Endothelial cell of umbilical vein (primary cell): Measurements from ENCODE around the gene PRAF2. TPM values are rescaled to one million over a fixed set of nuclear protein-coding genes. Genes with fewer than 3 reads are reported as not detected.
A peak's percentile ranks its signal among the peaks of the same experiment; 100 is the strongest.

ENCODE experiments used
- BruUV-seq: library from RNA; stranded (reverse); fragments of 400-500 nt; replicated peaks from 2 replicates; lab custom pipeline; 2021; lab: Mats Ljungman, UMichigan
- CTCF ChIA-PET: fragments of 300-600, 350-600 bp; sonication (Branson Sonifier 250); formaldehyde crosslinking; loops from one replicate; lab custom pipeline; 2021; ENCODE audit warnings: antibody characterized with exemption, inconsistent platforms; lab: Charles Lee
- POLR2A ChIA-PET: fragments of 300-600, 350-600 bp; sonication (Branson Sonifier 250); formaldehyde crosslinking; loops from one replicate; lab custom pipeline; 2021; ENCODE audit warnings: antibody characterized with exemption, inconsistent platforms; lab: Charles Lee
- DNase-seq: peaks from one replicate; pipeline ENCODE4 v3.0.0-alpha.2; 2011; ENCODE audit warnings: low read depth, low spot score
- FAIRE-seq: peaks from 2 replicates; lab custom pipeline; 2011; peaks lifted over from hg19 to GRCh38; lab: Jason Lieb, UNC
- H2AFZ ChIP-seq: 2 replicates; pipeline ENCODE4 v1.6.0; 2012; ENCODE audit warnings: low read depth, low read length, control low read depth, inconsistent platforms
- H3K27ac ChIP-seq: 2 replicates; pipeline ENCODE4 v1.5.1; 2011; ENCODE audit warnings: low read depth, mild to moderate bottlenecking, control low read depth, low read length, moderate library complexity; ENCODE audit not compliant: insufficient read depth
- H3K27me3 ChIP-seq, 2 experiments: 2 replicates each; pipeline versions ENCODE4 v1.6.0 to v1.6.1; 2011; ENCODE audit warnings: low read length in 2 of 2, mixed read lengths in 1 of 2; ENCODE audit not compliant: control insufficient read depth in 2 of 2, insufficient read depth in 2 of 2
- H3K36me3 ChIP-seq, 2 experiments: 2 replicates in 1 of 2; 3 replicates in 1 of 2; pipeline ENCODE4 v1.5.1; 2011; ENCODE audit warnings: low read length in 2 of 2, mild to moderate bottlenecking in 1 of 2, moderate library complexity in 1 of 2; ENCODE audit not compliant: control insufficient read depth in 2 of 2, insufficient read depth in 2 of 2; ENCODE audit errors: extremely low read depth in 1 of 2
- H3K4me1 ChIP-seq: 3 replicates; pipeline ENCODE4 v1.5.1; 2011; ENCODE audit warnings: mild to moderate bottlenecking, low read length; ENCODE audit not compliant: control insufficient read depth, insufficient read depth; ENCODE audit errors: extremely low read depth
- H3K4me2 ChIP-seq: 2 replicates; pipeline ENCODE4 v1.6.1; 2011; ENCODE audit warnings: low read length, control low read depth, mixed read lengths; ENCODE audit not compliant: insufficient read depth
- H3K4me3 ChIP-seq, 3 experiments: fragments of 200-600 bp in 1 of 3; sonication (generic), shearing (Covaris generic) in 1 of 3; replicated peaks in 1 of 3; 2 replicates each; pipeline ENCODE4 v1.5.1; 2011 to 2016; ENCODE audit warnings: control low read depth in 3 of 3, low read length in 3 of 3, mild to moderate bottlenecking in 2 of 3, inconsistent platforms in 1 of 3, low read depth in 1 of 3, moderate library complexity in 1 of 3; ENCODE audit not compliant: insufficient read depth in 1 of 3
- H3K79me2 ChIP-seq: 2 replicates; pipeline ENCODE4 v1.6.0; 2012; ENCODE audit warnings: low read length, inconsistent platforms; ENCODE audit not compliant: control insufficient read depth, insufficient read depth
- H3K9ac ChIP-seq: replicated peaks from 2 replicates; pipeline ENCODE3; 2011; ENCODE audit warnings: low read length, control low read depth; ENCODE audit not compliant: insufficient read depth; ENCODE audit errors: extremely low read depth
- H3K9me1 ChIP-seq: replicated peaks from 3 replicates; pipeline ENCODE4 v1.6.0; 2011; ENCODE audit warnings: mild to moderate bottlenecking, low read length; ENCODE audit not compliant: control insufficient read depth, insufficient read depth; ENCODE audit errors: extremely low read depth
- H3K9me3 ChIP-seq: replicated peaks from 2 replicates; pipeline ENCODE4 v1.5.1; 2012; ENCODE audit warnings: low read length, inconsistent platforms; ENCODE audit not compliant: control insufficient read depth, insufficient read depth
- H4K20me1 ChIP-seq: replicated peaks from 2 replicates; pipeline ENCODE3; 2011; ENCODE audit warnings: mild to moderate bottlenecking, low read length; ENCODE audit not compliant: control insufficient read depth, insufficient read depth; ENCODE audit errors: extremely low read depth
- EZH2 ChIP-seq: IDR thresholded peaks from 2 replicates; pipeline ENCODE4 v1.6.1; 2012; ENCODE audit warnings: borderline replicate concordance, low read depth, mild to moderate bottlenecking, moderate library complexity, low read length, inconsistent platforms; ENCODE audit not compliant: severe bottlenecking
- FOS ChIP-seq: IDR thresholded peaks from 2 replicates; pipeline ENCODE4 v1.6.1; 2011; ENCODE audit warnings: mild to moderate bottlenecking, low read length, moderate library complexity, borderline replicate concordance; ENCODE audit not compliant: insufficient read depth
- GATA2 ChIP-seq: IDR thresholded peaks from 2 replicates; pipeline ENCODE4 v1.7.0; 2011; ENCODE audit warnings: low read depth, mild to moderate bottlenecking, moderate library complexity, mixed read lengths, low read length; ENCODE audit not compliant: insufficient read length, insufficient read depth
- JUN ChIP-seq: IDR thresholded peaks from 2 replicates; pipeline ENCODE4 v1.6.1; 2011; ENCODE audit warnings: borderline replicate concordance, low read depth; ENCODE audit not compliant: insufficient read length, insufficient read depth
- MYC ChIP-seq: IDR thresholded peaks from one replicate; pipeline ENCODE4 v1.6.1; 2011; ENCODE audit warnings: mild to moderate bottlenecking, low read depth, low read length
- POLR2A ChIP-seq: IDR thresholded peaks from 2 replicates; pipeline ENCODE4 v1.6.1; 2012; ENCODE audit warnings: low read depth, mild to moderate bottlenecking, control low read depth, low read length
- POLR2AphosphoS5 ChIP-seq: IDR thresholded peaks from 2 replicates; pipeline ENCODE4 v1.6.1; 2012; ENCODE audit warnings: low read depth, mild to moderate bottlenecking, control low read depth, low read length, moderate library complexity; ENCODE audit not compliant: insufficient read depth
- dilution Hi-C: fragments of 300-500 bp; cut with MboI; formaldehyde crosslinking; loops from one replicate; pipeline ENCODE4 v1.15.0; 2019; ENCODE audit warnings: low sequenced_read_pairs; ENCODE audit not compliant: extremely low pct_ligation_motif_present
- intact Hi-C: fragments of 100-400 bp; cut with micrococcal nuclease; formaldehyde crosslinking; loops from one replicate; pipeline ENCODE4 v1.10.0; 2022
- polyA plus RNA-seq, 4 experiments: library from polyadenylated mRNA; depleted of rRNA in 3 of 4; stranded (reverse) in 3 of 4; unstranded in 1 of 4; fragments of >200 nt; gene quantifications; 2 replicates each; pipeline versions ENCODE4 v1.2.1 to v1.2.3, GENCODE V29; 2011 to 2012; ENCODE audit warnings: missing spikeins in 1 of 4
- total RNA-seq: library from RNA; stranded (reverse); gene quantifications from 2 replicates; pipeline ENCODE4 v1.2.3, GENCODE V29; 2021
- TF ChIP-seq, protein P1 (sequence below): IDR thresholded peaks from 2 replicates; pipeline ENCODE4 v1.6.1; 2011; ENCODE audit not compliant: insufficient read depth, insufficient read length
- TF ChIP-seq, protein P2 (sequence below), 2 donors: IDR thresholded peaks; 1 replicate in 1 of 2; 2 replicates in 1 of 2; pipeline ENCODE4 v1.5.1; 2011; ENCODE audit warnings: low read length in 2 of 2, mild to moderate bottlenecking in 2 of 2, moderate library complexity in 2 of 2, control low read depth in 1 of 2, inconsistent platforms in 1 of 2, low read depth in 1 of 2; ENCODE audit not compliant: insufficient read depth in 1 of 2; ENCODE audit errors: extremely low read depth in 1 of 2

Gene PRAF2
- total and polyA plus RNA-seq, 2 donors (not counting 3 experiments of a cell fraction or from before 2014, with no cell fraction given): 36.2 to 41.6 TPM

DNA sequence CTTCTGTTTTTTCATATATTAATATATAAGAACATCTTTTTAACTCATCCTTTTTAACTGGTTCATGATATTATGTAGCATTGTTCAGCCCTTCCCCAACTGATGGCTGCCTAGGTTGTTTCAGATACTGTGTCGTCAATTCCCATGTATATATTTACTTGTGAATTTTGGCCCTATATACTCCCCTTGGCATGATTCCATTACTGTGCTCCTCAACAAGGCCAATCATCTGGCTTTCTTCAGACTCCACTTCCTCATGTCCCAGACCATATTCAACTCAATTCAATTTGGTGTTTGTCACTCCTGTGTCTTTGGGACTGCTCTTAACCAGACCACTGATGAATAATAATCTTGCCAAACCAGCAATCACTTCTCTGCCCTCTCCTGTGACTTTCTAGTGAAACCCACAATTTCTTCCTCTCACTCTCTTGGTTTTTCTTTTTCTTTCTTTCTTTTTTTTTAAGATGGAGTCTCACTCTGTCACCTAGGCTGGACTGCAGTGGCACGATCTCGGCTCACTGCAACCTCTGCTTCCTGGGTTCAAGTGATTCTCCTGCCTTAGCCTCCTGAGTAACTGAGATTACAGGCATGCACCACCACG lies 8.6 kb upstream of the PRAF2 start:
- no peak for TF ChIP-seq GATA2
- no peak for TF ChIP-seq FOS
- no peak for TF ChIP-seq POLR2AphosphoS5
- Histone ChIP-seq H3K9me3 (no peaks in the 10 kb centered on the region), H3K27ac (no peak overlapping the region), H3K36me3 (no peaks in the 10 kb centered on the region), H3K27me3 (no peaks in the 10 kb centered on the region), H3K4me1 (peaks cover 2% of the 10 kb centered on the region), H3K9ac (no peak overlapping the region), H3K4me3 (no peak overlapping the region), H2AFZ (no peak overlapping the region), H4K20me1 (no peaks in the 10 kb centered on the region), H3K4me2 (no peak overlapping the region), H3K79me2 (no peaks in the 10 kb centered on the region), H3K9me1 (no peaks in the 10 kb centered on the region)
- intact Hi-C loops: no loop called here
- FAIRE-seq (no peak), DNase-seq (no peak)
- dilution Hi-C loops: no loop called here
- ChIA-PET POLR2A (no interaction called here), CTCF (no interaction called here)
- no TSS peak for BruUV-seq

DNA sequence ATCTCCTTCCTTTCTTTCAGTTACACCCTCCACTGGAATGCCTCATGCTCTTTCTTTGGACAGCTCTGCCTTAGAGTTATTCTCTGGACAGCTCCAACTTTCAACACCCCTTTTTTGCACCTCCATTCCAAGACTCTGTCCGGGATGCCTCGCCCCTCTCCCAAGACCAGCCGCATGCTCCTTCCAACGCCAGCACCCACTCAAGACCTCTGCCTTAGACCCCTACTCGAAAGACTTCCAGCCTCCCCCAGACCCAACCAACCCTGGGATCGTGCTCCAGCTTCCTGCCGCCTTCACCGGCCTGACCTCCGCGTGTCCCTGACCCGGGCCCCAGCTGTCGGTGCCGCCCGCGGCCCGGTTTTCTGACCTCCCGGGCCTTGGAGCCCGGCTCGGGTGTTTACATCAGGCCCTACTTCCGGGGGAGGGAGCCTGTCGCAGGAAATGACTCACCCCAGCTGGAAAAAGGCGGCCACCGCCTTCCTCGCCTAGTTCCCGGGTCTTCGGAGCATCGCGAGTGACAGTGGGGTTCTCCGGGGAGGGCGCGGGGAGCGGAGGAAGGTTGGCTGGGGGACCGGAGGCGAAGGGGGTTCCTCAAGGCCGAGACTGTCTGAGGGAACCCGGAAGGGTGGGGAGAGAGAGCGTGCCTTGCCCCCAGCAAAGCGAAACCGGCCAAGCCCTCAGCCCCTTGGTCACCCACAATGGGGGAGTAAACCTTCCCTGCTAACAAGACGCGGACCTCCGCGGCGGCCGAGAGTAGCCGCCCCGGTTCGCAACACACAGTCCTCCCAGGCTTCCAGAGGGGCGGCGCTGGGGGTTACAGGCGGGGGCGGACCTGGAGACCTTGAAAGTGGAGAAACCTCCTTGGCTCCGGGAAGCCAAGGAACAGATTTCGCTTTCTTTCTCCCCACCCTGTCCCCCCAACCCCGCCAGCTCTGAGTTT lies 6.0 kb upstream of the PRAF2 start, which contains the start of gene WDR45:
Gene WDR45 (minus strand): TSS at position 399 of the 940 bp plus-strand sequence. CDS start 1,792 bp downstream, outside the sequence.
- CTCF ChIA-PET: interaction anchor here (1.1 to 1.3 kb wide), 3 partner anchors 27 to 448 kb away, joined by 3 to 4 read pairs (median 3); partner anchors contain the start of gene KCND1
- Histone ChIP-seq H3K9me3 (no peaks in the 10 kb centered on the region), H3K4me2 (peak within 1 kb of the TSS; percentile 34), H4K20me1 (no peaks in the 10 kb centered on the region), H3K36me3 (no peaks in the 10 kb centered on the region), H3K9ac (peak within 1 kb of the TSS; percentile 75), H3K9me1 (no peaks in the 10 kb centered on the region), H3K4me1 (peaks cover 2% of the 10 kb centered on the region), H3K79me2 (no peaks in the 10 kb centered on the region), H3K27me3 (no peaks in the 10 kb centered on the region), H3K27ac (peak within 1 kb of the TSS; percentile 54), H3K4me3 (peak within 1 kb of the TSS; percentile 25 to 68 (median 31)), H2AFZ (peak within 1 kb of the TSS; percentile 13)
- POLR2A ChIA-PET: no interaction called here
- dilution Hi-C loops (no loop called here), intact Hi-C loops (loop anchor here (2.0 to 10.0 kb wide), 2 partner anchors 87 to 675 kb away; no protein-coding TSS in a partner anchor)
- FAIRE-seq (peak; percentile 92), DNase-seq (peak; percentile 69)
- TF ChIP-seq, protein P1, sequence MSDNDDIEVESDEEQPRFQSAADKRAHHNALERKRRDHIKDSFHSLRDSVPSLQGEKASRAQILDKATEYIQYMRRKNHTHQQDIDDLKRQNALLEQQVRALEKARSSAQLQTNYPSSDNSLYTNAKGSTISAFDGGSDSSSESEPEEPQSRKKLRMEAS: no peak
- peak; percentile 49 for TF ChIP-seq POLR2A
- peak; percentile 56 for TF ChIP-seq FOS
- peak; percentile 54 for TF ChIP-seq JUN
- TF ChIP-seq, protein P2, sequence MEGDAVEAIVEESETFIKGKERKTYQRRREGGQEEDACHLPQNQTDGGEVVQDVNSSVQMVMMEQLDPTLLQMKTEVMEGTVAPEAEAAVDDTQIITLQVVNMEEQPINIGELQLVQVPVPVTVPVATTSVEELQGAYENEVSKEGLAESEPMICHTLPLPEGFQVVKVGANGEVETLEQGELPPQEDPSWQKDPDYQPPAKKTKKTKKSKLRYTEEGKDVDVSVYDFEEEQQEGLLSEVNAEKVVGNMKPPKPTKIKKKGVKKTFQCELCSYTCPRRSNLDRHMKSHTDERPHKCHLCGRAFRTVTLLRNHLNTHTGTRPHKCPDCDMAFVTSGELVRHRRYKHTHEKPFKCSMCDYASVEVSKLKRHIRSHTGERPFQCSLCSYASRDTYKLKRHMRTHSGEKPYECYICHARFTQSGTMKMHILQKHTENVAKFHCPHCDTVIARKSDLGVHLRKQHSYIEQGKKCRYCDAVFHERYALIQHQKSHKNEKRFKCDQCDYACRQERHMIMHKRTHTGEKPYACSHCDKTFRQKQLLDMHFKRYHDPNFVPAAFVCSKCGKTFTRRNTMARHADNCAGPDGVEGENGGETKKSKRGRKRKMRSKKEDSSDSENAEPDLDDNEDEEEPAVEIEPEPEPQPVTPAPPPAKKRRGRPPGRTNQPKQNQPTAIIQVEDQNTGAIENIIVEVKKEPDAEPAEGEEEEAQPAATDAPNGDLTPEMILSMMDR (IDR thresholded peaks at IDR 0.05; ENCODE audit: extremely low read depth in 1 of 2, insufficient read depth in 1 of 2, low read depth in 1 of 2, low read length in 2 of 2): no peak
- peak; percentile 58 for TF ChIP-seq POLR2AphosphoS5
- TF ChIP-seq EZH2: no peak
- no peak for TF ChIP-seq MYC
- no peak for TF ChIP-seq GATA2
- BruUV-seq: TSS peak; percentile 88
